B cell (primary cell): ENCODE results near the gene ITPKB. TPM values are rescaled to one million over a fixed set of nuclear protein-coding genes. Genes with fewer than 3 reads are reported as not detected.

ENCODE experiments used
- ATAC-seq: fragments of 200-7000 bp; cut with Tn5 transposase; one replicate; pipeline ENCODE4 v1.10.0; 2021; ENCODE audit warnings: low read depth, mild to moderate bottlenecking, moderate number of reproducible peaks, moderate library complexity
- CTCF ChIA-PET: fragments of 350-600 bp; sonication (Branson Sonifier 250); formaldehyde crosslinking; loops from one replicate; lab custom pipeline; 2021; ENCODE audit warnings: antibody characterized with exemption, inconsistent platforms; lab: Charles Lee
- POLR2A ChIA-PET: fragments of 350-600 bp; sonication (Branson Sonifier 250); formaldehyde crosslinking; loops from one replicate; lab custom pipeline; 2021; ENCODE audit warnings: antibody characterized with exemption; lab: Charles Lee
- DNase-seq: peaks from one replicate; pipeline ENCODE4 v3.0.0; 2013
- H2AFZ ChIP-seq: 2 replicates; pipeline ENCODE4 v1.6.1; 2012; ENCODE audit warnings: mild to moderate bottlenecking, low read depth, low read length; ENCODE audit not compliant: insufficient read depth, poor library complexity, severe bottlenecking
- H3K27ac ChIP-seq, 2 donors: 1 replicate in 1 of 2; 2 replicates in 1 of 2; pipeline ENCODE4 v1.5.1; 2012 to 2013; ENCODE audit warnings: low read length in 2 of 2, mild to moderate bottlenecking in 2 of 2, moderate library complexity in 1 of 2
- H3K27me3 ChIP-seq, 4 experiments: fragments of 200-600 bp in 1 of 4; sonication (generic) in 1 of 4; replicated peaks in 1 of 4; 1 replicate in 2 of 4; 2 replicates in 2 of 4; pipeline versions ENCODE4 v1.6.1 to v1.7.0; 2013 to 2016; ENCODE audit warnings: low read length in 3 of 4, mild to moderate bottlenecking in 2 of 4, mixed read lengths in 1 of 4, moderate library complexity in 1 of 4; ENCODE audit not compliant: insufficient read depth in 4 of 4, control insufficient read depth in 3 of 4; ENCODE audit errors: control extremely low read depth in 1 of 4
- H3K36me3 ChIP-seq, 2 experiments: replicated peaks in 1 of 2; 1 replicate in 1 of 2; 2 replicates in 1 of 2; pipeline versions ENCODE4 v1.6.1 to v1.7.1; 2013; ENCODE audit warnings: low read length in 1 of 2; ENCODE audit not compliant: insufficient read depth in 2 of 2, control insufficient read depth in 1 of 2; ENCODE audit errors: control extremely low read depth in 1 of 2, extremely low read depth in 1 of 2
- H3K4me1 ChIP-seq, 2 donors: fragments of 200-600 bp in 1 of 2; sonication (generic) in 1 of 2; 1 replicate in 1 of 2; 2 replicates in 1 of 2; pipeline versions ENCODE4 v1.5.1 to v1.6.1; 2013 to 2017; ENCODE audit warnings: low read length in 2 of 2; ENCODE audit not compliant: control insufficient read depth in 2 of 2, insufficient read depth in 2 of 2
- H3K4me2 ChIP-seq: replicated peaks from 2 replicates; pipeline ENCODE3; 2012; ENCODE audit warnings: mild to moderate bottlenecking, low read depth, low read length; ENCODE audit not compliant: poor library complexity, severe bottlenecking
- H3K4me3 ChIP-seq, 5 experiments: fragments of 200-600 bp in 1 of 5; sonication (generic) in 1 of 5; 1 replicate in 3 of 5; 2 replicates in 2 of 5; pipeline versions ENCODE4 v1.5.1 to v1.7.0; 2011 to 2016; ENCODE audit warnings: low read length in 4 of 5, mild to moderate bottlenecking in 4 of 5, low read depth in 2 of 5, control low read depth in 1 of 5, moderate library complexity in 1 of 5; ENCODE audit not compliant: insufficient read depth in 1 of 5; ENCODE audit errors: control extremely low read depth in 1 of 5, extremely low read depth in 1 of 5
- H3K79me2 ChIP-seq: fragments of 200-600 bp; sonication (generic); one replicate; pipeline ENCODE4 v1.6.0; 2016; ENCODE audit warnings: low read length; ENCODE audit not compliant: control insufficient read depth, insufficient read depth
- H3K9ac ChIP-seq: fragments of 200-600 bp; sonication (generic); 2 replicates; pipeline ENCODE4 v1.6.1; 2017; ENCODE audit warnings: mild to moderate bottlenecking, low read length, moderate library complexity
- H3K9me3 ChIP-seq, 3 donors: one replicate each; pipeline versions ENCODE4 v1.6.1 to v1.7.1; 2013; ENCODE audit warnings: low read length in 2 of 3; ENCODE audit not compliant: control insufficient read depth in 2 of 3, insufficient read depth in 1 of 3; ENCODE audit errors: control extremely low read depth in 1 of 3
- H4K20me1 ChIP-seq: 2 replicates; pipeline ENCODE4 v1.6.0; 2012; ENCODE audit warnings: mild to moderate bottlenecking, low read length; ENCODE audit not compliant: insufficient read depth, control insufficient read depth, poor library complexity, severe bottlenecking
- H3K27ac Mint-ChIP-seq: one replicate; pipeline ENCODE4 v1.8.0; 2021; ENCODE audit warnings: mixed read lengths
- H3K27me3 Mint-ChIP-seq: one replicate; pipeline ENCODE4 v1.8.0; 2021; ENCODE audit warnings: mixed read lengths
- H3K4me1 Mint-ChIP-seq: one replicate; pipeline ENCODE4 v1.8.0; 2021; ENCODE audit warnings: mixed read lengths
- H3K4me3 Mint-ChIP-seq: one replicate; pipeline ENCODE4 v1.8.0; 2021; ENCODE audit warnings: mixed read lengths
- H3K9me3 Mint-ChIP-seq: one replicate; pipeline ENCODE4 v1.8.0; 2022; ENCODE audit warnings: mixed read lengths; ENCODE audit not compliant: insufficient read depth
- EZH2 ChIP-seq: IDR thresholded peaks from 2 replicates; pipeline ENCODE4 v1.6.1; 2012; ENCODE audit warnings: borderline replicate concordance, low read depth, mild to moderate bottlenecking, moderate library complexity, low read length; ENCODE audit not compliant: insufficient read depth, poor library complexity, severe bottlenecking
- WGBS: methylation state at CpG from one replicate; pipeline ENCODE4 v1.1.5; 2013; ENCODE audit warnings: missing lambda C conversion rate; ENCODE audit not compliant: insufficient coverage; 5-methylcytosine and 5-hydroxymethylcytosine counted together
- intact Hi-C: fragments of 100-400 bp; cut with micrococcal nuclease; formaldehyde crosslinking; loops from one replicate; pipeline ENCODE4 v1.10.0; 2022
- polyA plus RNA-seq: library from polyadenylated mRNA; depleted of rRNA; stranded (reverse); fragments of >200 nt; gene quantifications from 2 replicates; pipeline ENCODE4 v1.2.3, GENCODE V29; 2012
- total RNA-seq, 2 donors: library from RNA; stranded (reverse); fragments of 120-200 nt in 1 of 2; gene quantifications; 1 replicate in 1 of 2; 2 replicates in 1 of 2; pipeline versions ENCODE4 v1.2.3 to v1.2.4, GENCODE V29; 2013 to 2022
- TF ChIP-seq, protein P1 (sequence below): fragments of 200-600 bp; IDR thresholded peaks from one replicate; pipeline ENCODE4 v1.8.0; 2022; ENCODE audit warnings: antibody characterized with exemption, mild to moderate bottlenecking

The ITPKB gene
- total and polyA plus RNA-seq, 2 donors (not counting 1 experiment from before 2014, with no cell fraction given): 21.8 to 93.5 TPM

DNA sequence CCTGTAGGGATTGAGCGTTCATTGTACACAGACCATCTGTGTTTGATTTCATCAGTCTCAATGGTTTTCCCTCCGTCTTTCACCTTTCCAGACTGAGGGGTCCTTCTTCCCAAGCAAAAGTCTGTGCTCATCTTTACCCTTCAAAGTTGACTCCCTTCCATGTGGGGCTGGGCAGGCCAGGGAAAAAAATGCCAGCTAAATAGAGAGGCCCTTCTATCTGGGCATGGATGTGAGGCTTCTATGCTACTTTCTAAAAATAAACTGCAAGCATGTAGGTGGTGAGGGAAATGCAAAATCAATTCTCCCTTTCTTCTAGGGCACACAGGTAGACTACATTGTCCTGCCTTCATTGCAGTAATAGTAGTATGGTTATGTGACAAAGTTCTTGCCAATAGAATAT is 46.7 kb upstream of the ITPKB start:
- no peaks in the 10 kb centered on the region for H3K36me3 ChIP-seq
- Mint-ChIP-seq H3K27ac (no peak overlapping the region), H3K9me3 (no peaks in the 10 kb centered on the region), H3K4me3 (no peak overlapping the region), H3K27me3 (no peaks in the 10 kb centered on the region), H3K4me1 (peaks cover 4% of the 10 kb centered on the region)
- H3K27ac ChIP-seq: no peak overlapping the region
- no peaks in the 10 kb centered on the region for H3K9me3 ChIP-seq
- no peak for ATAC-seq
- no peak for TF ChIP-seq EZH2
- TF ChIP-seq, protein P1, sequence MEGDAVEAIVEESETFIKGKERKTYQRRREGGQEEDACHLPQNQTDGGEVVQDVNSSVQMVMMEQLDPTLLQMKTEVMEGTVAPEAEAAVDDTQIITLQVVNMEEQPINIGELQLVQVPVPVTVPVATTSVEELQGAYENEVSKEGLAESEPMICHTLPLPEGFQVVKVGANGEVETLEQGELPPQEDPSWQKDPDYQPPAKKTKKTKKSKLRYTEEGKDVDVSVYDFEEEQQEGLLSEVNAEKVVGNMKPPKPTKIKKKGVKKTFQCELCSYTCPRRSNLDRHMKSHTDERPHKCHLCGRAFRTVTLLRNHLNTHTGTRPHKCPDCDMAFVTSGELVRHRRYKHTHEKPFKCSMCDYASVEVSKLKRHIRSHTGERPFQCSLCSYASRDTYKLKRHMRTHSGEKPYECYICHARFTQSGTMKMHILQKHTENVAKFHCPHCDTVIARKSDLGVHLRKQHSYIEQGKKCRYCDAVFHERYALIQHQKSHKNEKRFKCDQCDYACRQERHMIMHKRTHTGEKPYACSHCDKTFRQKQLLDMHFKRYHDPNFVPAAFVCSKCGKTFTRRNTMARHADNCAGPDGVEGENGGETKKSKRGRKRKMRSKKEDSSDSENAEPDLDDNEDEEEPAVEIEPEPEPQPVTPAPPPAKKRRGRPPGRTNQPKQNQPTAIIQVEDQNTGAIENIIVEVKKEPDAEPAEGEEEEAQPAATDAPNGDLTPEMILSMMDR: no peak
- no peak overlapping the region for H3K4me3 ChIP-seq
- CTCF ChIA-PET: no interaction called here
- no peak overlapping the region for H3K4me2 ChIP-seq
- no peaks in the 10 kb centered on the region for H3K4me1 ChIP-seq
- POLR2A ChIA-PET: no interaction called here
- no peak overlapping the region for H2AFZ ChIP-seq
- intact Hi-C loops: no loop called here
- peaks cover 0 to 2% (median 0%) of the 10 kb centered on the region in 4 experiments for H3K27me3 ChIP-seq
- no peak overlapping the region for H3K9ac ChIP-seq
- no peak for DNase-seq
- H4K20me1 ChIP-seq: no peaks in the 10 kb centered on the region
- 100% methylated on average over 2 of the region's 2 CpGs for WGBS
- H3K79me2 ChIP-seq: no peaks in the 10 kb centered on the region

GRCh38 chr1:226784081-226785049 is 45.3 kb upstream of the ITPKB start:
- H3K27ac ChIP-seq: no peak overlapping the region
- intact Hi-C loops: no loop called here
- ChIA-PET POLR2A (no interaction called here), CTCF (no interaction called here)
- H3K36me3 ChIP-seq: no peaks in the 10 kb centered on the region
- ATAC-seq: no peak
- WGBS: 94% methylated on average over 9 of the region's 19 CpGs
- H3K9ac ChIP-seq: no peak overlapping the region
- no peak overlapping the region for H3K4me3 Mint-ChIP-seq
- no peaks in the 10 kb centered on the region for H3K9me3 Mint-ChIP-seq
- no peaks in the 10 kb centered on the region for H4K20me1 ChIP-seq
- H3K27ac Mint-ChIP-seq: no peak overlapping the region
- H3K4me1 Mint-ChIP-seq: peaks cover 4% of the 10 kb centered on the region
- no peaks in the 10 kb centered on the region for H3K79me2 ChIP-seq
- H3K9me3 ChIP-seq: no peaks in the 10 kb centered on the region
- DNase-seq: no peak
- TF ChIP-seq EZH2: no peak
- TF ChIP-seq, protein P1: no peak
- no peak overlapping the region for H3K4me3 ChIP-seq
- no peaks in the 10 kb centered on the region for H3K4me1 ChIP-seq
- no peaks in the 10 kb centered on the region for H3K27me3 Mint-ChIP-seq
- no peak overlapping the region for H2AFZ ChIP-seq
- H3K4me2 ChIP-seq: no peak overlapping the region
- peaks cover 0 to 2% (median 0%) of the 10 kb centered on the region in 4 experiments for H3K27me3 ChIP-seq
